ENCODE results near the gene RNF115. TPM values are rescaled to one million over a fixed set of nuclear protein-coding genes. Genes with fewer than 3 reads are reported as not detected.

RNF115 gene
- total RNA-seq, 2 experiments from 2014 or later = 14.3 to 15.5 TPM

DNA sequence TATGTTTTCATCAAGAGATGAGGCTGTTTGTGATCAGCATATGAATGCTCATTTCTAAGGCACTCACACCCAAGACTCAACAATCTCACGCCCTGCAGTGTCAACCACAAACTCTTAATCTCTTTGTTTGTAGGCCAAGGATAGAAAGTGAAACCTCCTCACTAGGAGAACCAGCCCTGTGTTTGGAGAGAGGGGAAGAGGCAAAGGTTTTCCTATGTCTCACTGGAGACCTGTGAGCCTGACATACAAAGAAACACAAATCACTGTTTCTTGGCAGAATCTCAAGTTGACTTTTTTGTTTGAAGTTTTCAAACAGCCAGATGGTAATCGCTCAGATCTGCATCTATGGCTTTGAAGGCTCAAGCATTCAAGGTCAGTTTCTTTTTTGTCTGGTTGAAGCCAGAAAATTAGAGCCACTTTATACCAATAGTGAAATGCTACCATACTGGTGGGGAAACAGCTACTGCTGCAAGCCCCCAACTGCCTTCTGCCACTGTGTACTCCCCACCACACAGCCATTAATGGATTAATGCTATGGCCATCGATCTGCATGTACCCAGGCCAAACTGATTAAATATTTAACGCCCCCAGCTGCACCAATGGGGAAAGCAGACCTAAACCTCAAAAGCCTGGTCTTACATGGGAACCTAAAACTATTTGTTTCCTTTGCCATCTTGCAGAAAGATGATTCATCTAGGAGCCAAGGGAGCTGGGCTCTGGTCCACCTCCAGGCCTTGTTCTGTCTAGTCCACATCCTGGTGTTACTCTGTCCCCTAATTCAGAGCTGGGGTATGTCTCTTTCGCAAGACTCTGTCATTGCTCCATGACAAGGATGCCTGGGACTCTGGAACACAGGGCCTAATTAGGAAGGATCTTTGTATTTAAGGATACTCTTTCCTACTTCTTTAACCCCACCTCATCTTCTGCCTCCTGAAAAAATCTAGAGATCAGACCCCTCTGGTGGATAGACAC, 133.0 kb downstream of the RNF115 start:
- Mint-ChIP-seq H3K36me3 (peaks cover 10% of the 10 kb centered on the region), H3K27me3 (no peaks in the 10 kb centered on the region), H3K9me3 (no peaks in the 10 kb centered on the region), H3K4me1 (peaks cover 18% of the 10 kb centered on the region), H3K27ac (peak overlapping the region; percentile 34), H3K4me3 (peak overlapping the region; percentile 42)
- DNase-seq = peak; percentile 33

DNA sequence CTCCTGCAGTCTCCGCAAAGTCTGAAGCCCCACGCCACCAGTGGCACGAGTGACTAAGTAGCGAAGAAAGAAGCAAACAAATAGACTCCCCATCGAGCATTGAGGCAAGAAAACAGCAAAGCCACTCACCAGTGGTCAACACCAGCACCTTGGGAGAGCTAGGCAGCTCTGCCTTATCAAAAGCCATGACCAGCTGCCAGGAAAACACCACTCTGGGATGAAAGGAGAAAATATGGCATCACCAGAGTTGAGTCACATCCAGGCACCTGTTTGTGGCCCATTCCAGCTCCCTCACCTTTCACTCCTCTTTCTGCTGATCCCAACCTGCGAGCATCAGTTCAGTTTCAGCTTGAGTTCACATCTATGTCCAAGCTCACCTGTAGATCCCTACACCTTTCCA, 134.0 kb downstream of the RNF115 start:
- no peak for DNase-seq
- peak overlapping the region; percentile 66 for H3K27ac Mint-ChIP-seq
- no peaks in the 10 kb centered on the region for H3K9me3 Mint-ChIP-seq
- no peak overlapping the region for H3K4me3 Mint-ChIP-seq
- no peaks in the 10 kb centered on the region for H3K27me3 Mint-ChIP-seq
- H3K36me3 Mint-ChIP-seq = peaks cover 10% of the 10 kb centered on the region
- H3K4me1 Mint-ChIP-seq = peaks cover 18% of the 10 kb centered on the region

DNA sequence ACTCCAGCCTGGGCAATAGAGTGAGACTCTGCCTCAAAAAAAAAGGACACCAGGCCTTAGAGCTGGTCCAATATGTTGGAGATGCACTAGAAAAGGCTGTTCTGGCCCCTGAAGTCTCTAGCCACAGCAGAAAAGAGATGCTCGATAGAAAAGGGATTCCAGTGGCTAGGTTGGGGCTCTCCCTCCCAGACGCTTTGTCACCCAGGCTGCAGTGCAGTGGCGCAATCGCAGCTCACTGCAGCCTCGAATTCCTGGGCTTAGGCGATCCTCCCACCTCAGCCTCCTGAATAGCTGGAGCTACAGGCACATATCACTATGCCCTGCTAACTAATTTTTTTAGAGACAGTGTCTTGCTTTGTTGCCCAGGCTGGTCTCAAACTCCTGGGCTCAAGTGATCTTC, 135.0 kb downstream of the RNF115 start:
- Mint-ChIP-seq H3K4me1 (peaks cover 18% of the 10 kb centered on the region), H3K4me3 (no peak overlapping the region), H3K27ac (no peak overlapping the region), H3K36me3 (peaks cover 10% of the 10 kb centered on the region), H3K9me3 (no peaks in the 10 kb centered on the region), H3K27me3 (no peaks in the 10 kb centered on the region)
- no peak for DNase-seq

Other genes starting within 250 kb of the RNF115 start
- gene GPR89A, start 216.1 kb downstream of the RNF115 start, total RNA-seq = 10 to 100 TPM; 28.1 to 29.0 TPM
- not detected for gene PDZK1, start 116.7 kb downstream of the RNF115 start, total RNA-seq
- gene CD160, start 104.6 kb downstream of the RNF115 start, total RNA-seq = 10 to 100 TPM; 14.2 to 14.4 TPM
- gene POLR3C, start 105 bp upstream of the RNF115 start, total RNA-seq = 10 to 100 TPM; 59.2 to 62.0 TPM
- 1 to 10 TPM; 3.6 to 3.8 TPM for gene NUDT17, start 21.5 kb upstream of the RNF115 start, total RNA-seq
- gene PIAS3, start 35.0 kb upstream of the RNF115 start, total RNA-seq = 10 to 100 TPM; 14.7 to 16.4 TPM
- gene ANKRD35, start 61.8 kb upstream of the RNF115 start, total RNA-seq = under 1 TPM; 0.58 to 0.64 TPM
- gene ITGA10, start 86.0 kb upstream of the RNF115 start, total RNA-seq = 1 to 10 TPM in 1 of 2 experiments, under 1 TPM in 1; 0.97 to 1.2 TPM
- gene PEX11B, start 94.6 kb upstream of the RNF115 start, total RNA-seq = 10 to 100 TPM; 33.6 to 33.8 TPM
- gene RBM8A, start 103.4 kb upstream of the RNF115 start, total RNA-seq = 100 to 1,000 TPM; 345 to 349 TPM
- gene LIX1L, start 133.9 kb upstream of the RNF115 start, total RNA-seq = 10 to 100 TPM; 37.6 to 38.3 TPM
- 10 to 100 TPM in 1 of 2 experiments, 1 to 10 TPM in 1; 9.3 to 10.3 TPM for gene ANKRD34A, start 140.5 kb upstream of the RNF115 start, total RNA-seq
- gene POLR3GL, start 140.6 kb upstream of the RNF115 start, total RNA-seq = 10 to 100 TPM; 21.1 to 21.9 TPM
- 100 to 1,000 TPM; 228 to 231 TPM for gene TXNIP, start 172.5 kb upstream of the RNF115 start, total RNA-seq
- not detected for gene HJV, start 197.6 kb upstream of the RNF115 start, total RNA-seq

Data from activated naive CD8-positive, alpha-beta T cell treated with anti-CD3 and anti-CD28 coated beads for 36 hours (primary cell).